Activated CD4-positive, alpha-beta T cell treated with anti-CD3 and anti-CD28 coated beads for 48 hours (primary cell): ENCODE measurements around the gene PLPPR1.
"Not testable (repeated sequence)": the region's sequence is repeated elsewhere in the genome, so short reads cannot be mapped to it uniquely, and the experiment has no call there.

Source experiments
- DNase-seq: peaks from one replicate; pipeline ENCODE4 v3.0.0-alpha.2; 2020

Gene PLPPR1

DNA sequence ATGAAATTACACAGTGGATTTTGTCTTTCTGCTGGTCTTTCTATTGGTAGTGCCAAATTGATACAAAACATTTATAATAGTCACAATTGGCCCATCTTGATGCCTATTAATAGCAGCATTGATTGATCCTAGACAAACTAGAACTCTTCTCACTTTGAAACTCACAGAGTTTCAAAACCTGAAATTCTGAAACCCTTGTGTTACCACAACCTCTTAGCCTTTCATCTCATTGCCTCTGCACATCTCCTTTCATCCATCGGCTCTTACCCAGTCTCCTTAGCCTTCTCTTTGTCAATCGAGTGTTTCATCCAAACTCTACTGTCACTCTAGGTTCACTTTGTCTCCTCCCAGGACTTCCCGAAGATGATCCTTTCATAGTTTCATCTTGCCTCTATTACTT is 22.1 kb downstream of the PLPPR1 start:
- DNase-seq: no peak

DNA sequence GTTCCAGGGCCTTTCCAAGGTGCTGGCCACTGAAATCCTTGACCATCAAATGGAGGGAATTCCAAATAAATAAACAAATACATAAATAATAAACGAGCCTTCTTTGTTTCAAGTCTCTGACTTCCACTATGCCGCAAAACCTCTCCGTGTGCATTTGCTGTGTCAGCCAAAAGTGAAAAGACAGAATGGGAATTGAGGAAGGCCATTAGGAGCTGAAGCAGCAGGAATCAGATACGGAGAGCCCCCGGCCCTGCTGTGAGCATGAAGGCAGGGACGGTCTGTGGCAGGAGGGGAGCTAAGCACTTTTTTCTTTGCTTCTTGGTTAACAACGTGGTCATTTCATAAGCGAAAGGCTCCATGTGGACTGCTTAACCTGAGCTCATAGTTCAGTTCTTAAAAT is 26.1 kb downstream of the PLPPR1 start:
- DNase-seq: no peak

DNA sequence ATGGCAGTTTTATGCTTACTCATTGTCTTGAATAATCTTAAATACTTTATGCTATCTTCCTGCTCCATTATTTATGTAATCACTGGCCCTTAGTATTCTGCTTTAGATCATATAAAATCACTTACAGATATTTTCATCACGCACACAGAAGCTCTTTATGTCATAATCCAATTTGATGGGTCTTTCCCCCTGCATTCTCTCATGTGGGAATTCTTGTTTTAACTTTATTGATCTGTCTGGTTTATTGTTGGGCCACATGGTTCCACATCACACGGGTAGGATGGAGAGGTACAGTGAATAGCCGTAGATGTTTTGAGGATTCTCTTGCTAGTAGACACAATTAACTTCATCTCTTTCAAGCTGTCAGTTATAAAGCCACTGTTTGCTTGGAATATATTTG is 27.0 kb downstream of the PLPPR1 start:
- no peak for DNase-seq

DNA sequence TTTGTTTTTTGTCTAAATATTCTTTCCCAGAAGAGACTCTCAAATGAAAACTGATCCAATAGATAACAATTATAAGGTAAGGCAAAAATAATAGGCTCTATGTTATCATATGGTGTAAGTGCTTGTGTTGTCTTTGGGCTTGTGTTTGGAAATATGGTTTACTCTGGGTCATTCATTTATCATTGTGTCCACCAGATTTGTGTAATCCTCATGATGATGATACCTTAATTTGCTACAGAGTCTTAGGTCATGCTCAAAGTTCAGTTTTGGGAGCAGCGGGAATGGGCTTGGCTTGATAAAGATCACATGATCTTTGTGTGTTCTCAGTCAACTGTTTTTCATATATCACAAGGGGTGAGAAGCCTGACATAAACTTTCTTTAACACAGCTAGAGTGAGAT is 34.2 kb downstream of the PLPPR1 start:
- DNase-seq: no peak

DNA sequence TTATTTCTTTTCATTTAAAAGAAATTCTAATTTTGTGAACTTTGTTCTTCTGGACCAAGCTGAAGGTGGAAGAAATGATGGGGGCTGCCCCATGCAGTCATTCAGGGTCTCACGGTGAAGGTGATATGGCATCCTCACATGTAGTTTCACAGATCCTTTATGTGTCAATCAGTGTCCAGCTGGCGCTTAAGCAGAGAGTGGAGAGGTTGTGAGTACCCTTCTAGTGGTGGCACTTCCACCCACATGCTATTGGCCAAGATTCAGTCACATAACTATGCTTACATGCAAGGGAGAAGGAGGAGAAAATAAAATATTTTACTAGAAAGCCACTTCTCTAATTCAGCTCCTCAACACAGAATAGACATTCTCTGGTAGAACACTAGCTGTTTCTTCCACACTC is 34.7 kb downstream of the PLPPR1 start:
- DNase-seq: no peak

DNA sequence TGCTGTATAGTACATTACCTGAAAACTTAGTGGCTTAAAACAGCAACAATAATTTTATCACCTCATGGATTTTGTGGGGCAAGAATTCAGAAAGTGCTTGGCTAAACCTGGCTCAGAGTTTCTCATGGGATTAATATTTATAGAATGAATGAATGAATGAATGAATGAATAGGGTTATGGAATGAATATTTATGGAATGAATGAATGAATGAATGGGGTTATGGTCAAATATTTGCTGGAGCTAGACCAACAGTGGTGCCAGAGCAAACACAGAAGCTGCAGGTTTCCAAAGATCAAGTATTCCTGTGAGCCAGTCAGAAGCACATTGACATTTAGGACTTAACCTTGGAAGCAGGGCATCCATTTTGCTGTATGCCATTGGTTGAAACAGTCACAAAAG is 35.7 kb downstream of the PLPPR1 start:
- DNase-seq: no peak

DNA sequence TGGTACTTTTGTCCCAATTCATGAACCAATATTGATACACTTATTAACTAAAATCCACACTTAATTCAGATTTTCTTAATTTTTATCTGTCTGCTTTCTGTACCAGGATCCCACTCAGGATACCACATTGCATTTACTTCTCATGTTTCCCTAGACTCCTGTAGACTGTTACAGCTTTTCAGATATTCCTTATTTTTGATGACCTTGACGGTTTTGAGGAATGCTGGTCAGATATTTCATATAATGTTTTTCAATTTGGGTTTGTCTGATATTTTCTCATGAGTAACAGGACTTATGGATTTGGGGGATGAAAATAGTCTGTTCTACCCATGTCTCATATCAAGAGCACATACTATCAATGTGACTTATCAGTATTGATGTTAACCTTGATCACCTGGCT is 37.4 kb downstream of the PLPPR1 start:
- DNase-seq: no peak

DNA sequence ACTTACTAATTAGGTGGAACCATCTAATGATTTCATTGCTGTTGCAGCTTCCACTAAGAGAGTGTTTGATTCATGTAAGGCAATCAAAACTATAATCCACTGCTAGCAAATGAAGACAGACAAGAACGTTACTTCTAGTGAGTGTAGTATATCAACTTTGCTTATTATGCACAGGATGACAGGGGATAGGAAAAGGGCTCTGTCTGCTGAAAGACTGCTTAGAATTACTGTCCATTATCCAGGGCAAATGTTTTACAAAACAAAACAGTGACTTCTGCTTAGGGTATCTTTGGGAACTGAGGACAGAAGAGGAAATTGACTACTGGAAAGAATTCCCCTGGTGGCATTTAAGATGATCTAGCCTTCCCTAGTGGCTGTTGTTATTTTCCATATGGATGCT is 40.2 kb downstream of the PLPPR1 start:
- no peak for DNase-seq

DNA sequence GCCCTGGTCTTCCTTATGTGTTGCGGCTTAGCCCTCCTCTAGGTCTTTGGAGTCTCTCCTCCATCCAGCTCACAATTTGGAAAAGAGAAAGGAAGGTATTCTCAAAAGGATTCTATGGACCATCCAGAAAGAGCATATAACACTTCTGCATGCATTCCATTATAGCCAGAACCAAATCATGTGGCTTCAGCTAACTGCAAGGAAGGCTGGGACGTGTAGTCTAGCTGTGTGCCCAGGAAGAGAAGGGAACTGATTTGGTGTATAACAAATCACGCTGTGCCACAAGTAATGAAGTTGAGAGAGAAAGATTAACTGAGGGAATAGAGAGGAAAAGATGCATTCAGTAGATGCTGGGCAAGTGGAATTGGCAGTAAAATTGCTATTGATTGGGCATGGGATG is 43.7 kb downstream of the PLPPR1 start:
- no peak for DNase-seq

DNA sequence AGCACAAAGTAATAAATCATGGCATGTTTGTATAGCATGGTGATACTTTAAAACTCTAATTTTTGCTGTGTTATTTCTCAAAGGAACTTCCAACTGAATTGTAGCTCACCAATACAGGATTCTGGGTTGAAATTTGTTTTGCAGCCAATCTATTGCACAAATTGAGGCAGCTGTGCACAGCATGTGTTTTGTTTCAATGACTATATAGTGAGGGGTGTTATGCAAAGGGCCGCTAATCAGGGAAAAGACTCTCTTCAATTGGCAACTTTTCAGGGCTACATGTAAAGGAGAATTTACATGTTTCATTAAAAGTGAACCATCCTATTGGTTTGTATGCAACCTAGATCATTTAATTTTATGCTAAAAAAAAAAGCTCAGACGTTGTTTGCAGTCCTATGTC is 44.6 kb downstream of the PLPPR1 start:
- no peak for DNase-seq

DNA sequence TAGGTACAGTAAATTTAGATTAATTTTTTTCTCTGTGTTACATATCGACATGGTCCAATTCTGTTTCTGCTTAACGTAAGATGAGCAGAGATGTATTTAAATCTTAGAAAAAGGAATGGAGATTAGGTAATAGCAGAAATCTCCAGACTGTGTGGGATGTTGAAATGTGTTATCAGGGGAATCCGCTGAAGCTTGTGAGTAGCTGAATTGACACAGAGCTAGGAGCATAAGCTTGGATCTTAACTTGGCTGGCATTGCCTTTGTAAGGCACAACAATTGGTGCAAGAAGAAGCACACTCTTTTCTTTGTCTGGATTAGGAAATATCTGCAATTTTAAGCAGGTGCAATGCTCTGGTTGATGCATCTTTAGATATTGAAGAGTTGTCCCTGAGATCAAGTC is 53.1 kb downstream of the PLPPR1 start:
- DNase-seq: no peak

DNA sequence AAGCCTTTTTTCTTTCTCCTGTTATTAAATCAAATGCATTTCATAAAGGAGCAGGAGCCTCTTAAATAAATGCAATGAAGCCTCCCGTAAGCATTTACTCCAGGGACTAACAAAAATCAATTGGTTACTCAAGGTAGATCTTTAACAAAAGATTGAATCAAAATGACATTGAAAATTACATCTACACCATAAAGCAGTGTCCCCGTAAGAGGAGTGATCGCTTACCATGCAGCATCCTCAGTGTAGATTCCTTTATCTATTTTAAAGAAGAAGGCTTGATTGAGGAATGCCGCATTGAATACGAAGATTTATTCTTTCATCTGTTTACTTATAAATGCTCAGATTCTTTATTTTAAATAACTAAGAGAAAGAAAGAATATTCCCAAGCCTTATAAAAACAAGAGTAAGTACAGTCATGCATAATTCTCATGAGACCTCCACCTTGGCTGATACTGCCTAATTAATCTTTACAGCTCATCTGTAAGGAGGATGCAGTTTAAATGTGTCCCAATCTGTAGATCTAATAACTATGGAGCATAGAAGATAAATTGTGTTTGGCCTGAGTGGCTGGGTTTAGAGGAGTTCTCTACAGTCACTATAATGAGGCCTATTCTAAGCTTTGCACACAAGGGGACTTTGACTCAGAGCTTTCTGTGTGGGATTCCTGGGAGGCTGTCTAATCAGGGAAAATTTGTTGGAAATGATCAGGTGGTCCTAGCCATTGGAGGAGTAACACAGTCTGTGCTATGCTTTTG is 55.1 kb downstream of the PLPPR1 start:
- DNase-seq: no peak

DNA sequence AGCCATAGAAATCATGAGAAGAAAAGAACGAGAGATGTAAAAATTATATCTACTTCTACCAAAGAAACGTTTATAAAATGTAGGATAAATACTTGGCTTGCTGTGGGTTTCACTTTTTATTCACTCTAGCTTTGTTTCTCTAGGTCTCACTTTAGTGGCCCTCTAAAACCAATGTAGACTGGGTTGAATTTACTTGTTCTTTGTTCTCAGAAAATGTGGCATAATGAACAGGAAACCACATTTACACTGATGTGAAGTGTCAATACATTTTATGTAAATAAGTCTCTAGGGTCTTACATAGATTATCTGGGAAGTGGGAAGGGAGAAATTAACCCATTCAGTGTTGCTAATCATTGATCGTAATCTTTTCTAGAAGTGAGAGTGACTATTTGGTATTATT is 58.9 kb downstream of the PLPPR1 start:
- DNase-seq: no peak

DNA sequence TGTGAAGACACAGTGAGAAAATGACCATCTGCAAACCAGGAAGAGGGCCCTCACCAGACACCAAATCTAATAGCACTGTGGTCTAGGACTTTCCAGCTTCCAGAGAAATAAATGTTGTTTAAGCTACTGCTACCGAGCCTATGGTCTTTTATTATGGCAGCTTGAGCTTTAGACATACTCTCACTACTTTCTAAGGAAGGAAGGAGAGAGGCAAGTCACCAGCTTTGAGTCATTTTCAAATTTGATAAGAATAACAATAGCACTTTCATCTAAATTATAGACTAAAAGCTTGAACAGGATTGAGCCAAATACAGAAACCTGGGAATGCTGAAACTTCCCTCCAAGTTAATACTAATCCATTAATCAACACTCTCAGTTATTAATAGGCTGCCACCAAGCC is 64.4 kb downstream of the PLPPR1 start:
- no peak for DNase-seq

DNA sequence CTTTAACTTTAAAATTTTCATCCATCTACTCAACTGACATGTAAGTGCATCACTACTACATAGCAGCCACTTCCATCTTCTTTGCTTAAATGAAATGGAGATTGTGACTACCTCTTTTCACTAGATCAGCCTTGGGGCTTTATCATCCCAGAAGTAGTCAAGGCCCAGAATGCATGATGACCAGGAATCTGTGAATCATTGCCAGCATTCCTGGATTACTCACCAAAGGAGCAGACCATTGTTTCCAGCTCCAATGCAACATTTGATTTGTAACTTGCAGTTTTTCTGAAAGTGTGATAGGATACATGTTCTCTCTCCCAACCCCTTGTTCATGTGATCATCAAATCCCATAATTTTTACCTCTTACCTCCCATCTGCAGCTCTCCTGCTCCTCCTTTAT is 65.1 kb downstream of the PLPPR1 start:
- no peak for DNase-seq

DNA sequence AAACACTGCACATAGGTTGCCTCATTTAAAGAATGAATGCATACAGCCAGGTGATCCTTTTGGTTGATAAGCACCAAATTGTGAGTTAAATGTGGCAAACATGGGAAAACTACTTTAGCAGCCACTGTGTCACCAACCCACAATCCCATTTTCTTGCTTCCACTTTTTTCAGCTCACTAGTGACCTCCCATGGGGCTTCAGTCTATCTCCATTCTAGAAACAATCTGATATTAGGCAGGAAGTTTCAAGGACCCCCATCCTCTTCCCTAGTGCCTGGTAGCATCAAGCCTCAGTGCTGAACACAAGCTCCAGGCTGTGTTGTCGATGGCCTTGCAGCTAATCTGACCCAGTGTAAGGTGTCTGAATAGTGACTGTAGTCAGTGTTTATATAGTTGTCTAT is 66.2 kb downstream of the PLPPR1 start:
- no peak for DNase-seq

DNA sequence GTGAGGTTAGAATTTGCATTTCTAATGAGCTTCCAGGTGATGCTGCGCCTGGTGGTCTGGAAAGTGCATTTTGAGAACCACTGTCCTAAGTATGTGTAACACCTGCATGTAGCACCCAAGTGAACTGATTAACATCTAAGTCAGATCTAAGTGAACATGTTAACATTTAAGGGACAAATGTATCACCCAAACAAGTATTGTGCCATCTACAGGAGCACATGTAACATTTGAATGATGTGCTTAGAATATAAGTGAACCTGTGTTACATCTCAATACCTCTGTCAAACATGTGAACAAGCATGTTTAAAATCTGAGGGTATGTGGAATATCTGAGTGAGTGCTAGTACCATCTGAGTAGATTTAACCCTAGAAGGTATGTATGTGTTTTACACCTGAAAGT is 68.7 kb downstream of the PLPPR1 start:
- no peak for DNase-seq

DNA sequence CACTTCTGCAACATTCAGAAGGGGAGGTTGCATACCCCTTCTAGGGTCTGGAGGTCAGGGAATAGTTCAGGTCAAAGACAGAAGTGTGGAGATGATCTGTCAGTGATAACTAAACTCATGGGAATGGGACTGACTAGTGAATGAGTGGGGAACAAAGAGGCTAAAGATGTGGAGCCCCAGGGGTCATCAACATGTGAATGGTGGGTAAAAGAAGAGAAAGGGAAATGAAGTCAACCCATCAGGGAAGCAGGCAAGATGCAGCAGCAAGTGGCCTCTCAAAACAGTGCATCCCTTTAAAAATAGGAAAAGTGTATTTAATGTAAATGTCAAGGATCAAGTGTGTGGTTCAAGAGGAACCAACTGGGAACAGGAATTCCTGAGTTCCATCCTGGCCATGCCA is 69.9 kb downstream of the PLPPR1 start:
- no peak for DNase-seq

DNA sequence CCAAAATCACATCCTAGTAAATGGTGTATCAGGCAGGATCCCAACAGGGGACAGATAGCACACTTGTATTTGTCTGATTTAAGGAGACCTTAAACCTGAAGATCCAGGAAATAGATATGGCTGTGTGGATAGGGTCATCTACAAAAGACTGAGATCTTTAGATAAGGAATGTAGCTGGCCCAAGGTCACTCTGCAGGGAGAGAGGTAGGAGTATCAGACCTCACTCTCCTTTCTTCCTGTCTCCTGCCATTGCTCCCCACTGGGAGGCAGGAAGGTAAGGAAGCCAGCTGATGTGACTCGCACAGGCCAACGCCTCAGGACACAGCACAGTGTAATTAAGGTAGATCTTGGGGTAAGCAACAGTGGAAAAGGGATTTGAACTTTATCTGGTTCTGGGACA is 85.8 kb downstream of the PLPPR1 start:
- no peak for DNase-seq

DNA sequence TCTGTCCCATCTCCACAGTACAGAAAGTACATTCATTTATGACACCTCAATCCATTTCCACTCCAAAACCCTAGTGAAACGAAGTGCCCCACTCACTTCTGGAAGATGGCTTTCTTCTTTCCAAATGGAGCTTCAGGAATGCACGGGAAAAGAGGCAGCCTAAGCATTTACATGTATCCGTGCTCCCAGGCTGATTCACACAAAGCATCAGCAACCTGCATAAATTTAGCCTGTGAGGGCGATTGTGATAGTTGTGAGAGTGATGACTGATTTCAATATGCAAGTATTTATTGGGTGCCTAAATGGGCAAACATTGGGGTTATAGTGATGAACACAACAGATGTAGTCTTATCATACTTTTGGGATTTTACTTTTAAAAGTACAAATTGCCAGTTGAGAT is 86.6 kb downstream of the PLPPR1 start:
- DNase-seq: no peak

DNA sequence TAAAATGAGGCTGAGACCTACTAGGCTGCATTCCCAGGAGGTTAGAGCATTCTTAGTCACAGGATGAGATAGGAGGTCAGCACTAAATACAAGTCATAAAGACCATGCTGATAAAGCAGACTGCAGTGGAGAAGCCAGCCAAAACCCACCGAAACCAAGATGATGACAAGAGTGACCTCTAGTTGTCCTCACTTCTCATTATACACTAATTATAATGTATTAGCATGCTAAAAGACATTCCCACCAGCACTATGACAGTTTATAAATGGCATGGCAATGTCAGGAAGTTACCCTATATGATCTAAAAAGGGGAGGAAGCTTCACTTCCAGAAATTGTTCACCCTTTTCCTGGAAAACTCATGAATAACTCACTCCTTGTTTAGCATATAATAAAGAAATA is 88.6 kb downstream of the PLPPR1 start:
- no peak for DNase-seq

DNA sequence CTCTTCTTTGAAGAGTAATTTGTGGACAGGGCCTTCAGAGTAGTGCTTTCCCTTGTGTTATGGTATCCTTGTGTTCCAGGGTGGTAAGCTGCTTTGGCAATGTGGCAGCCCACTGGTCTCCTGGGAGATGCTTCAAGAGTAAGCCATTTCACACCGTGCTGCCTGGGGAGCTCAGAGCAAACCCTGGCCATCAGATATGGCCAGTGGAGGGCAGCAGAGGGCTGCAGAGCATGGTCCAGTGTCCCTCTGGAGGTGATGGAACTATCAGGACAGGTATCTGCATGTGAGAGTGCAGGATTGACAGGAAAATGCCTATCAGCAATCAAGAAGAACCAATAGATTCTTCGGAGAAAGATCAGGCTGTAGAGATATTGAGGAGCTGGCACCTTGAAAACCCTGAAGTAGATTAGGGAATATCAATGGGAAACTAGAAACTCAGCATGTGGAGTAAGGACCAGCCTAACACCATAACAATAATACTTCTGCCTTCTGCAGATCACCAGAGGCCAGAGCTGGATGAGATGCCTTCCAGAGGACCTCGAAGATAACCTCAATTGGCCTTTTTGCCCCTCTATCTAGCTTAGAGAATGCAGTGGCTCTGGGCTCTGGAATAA is 90.8 kb downstream of the PLPPR1 start:
- DNase-seq: peak; percentile 43

DNA sequence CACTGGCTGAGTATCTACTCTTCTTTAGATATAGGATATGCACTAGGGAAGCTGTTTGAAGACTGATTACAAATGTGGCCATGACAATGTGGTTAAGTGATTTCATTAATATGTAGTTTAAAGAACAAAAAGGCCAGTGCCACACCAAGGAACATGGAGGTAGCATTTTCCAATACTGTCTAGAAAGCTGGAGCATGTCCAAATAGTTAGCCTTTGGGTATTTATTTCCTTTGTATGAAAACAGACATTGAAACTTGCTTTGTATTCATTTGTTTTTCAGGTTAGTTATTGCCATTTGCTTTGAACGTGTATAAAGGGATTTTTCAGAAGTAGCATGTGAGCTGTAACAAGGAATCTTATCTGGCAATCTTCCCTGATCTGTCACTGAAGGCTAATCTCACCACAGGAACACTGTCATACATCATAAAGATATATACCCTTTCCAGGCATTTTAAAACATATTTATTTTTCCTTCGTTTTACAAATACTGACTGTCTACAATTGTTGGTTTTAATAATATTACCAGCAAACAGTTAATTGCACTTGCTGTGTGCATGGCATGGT is 93.4 kb downstream of the PLPPR1 start:
- no peak for DNase-seq

DNA sequence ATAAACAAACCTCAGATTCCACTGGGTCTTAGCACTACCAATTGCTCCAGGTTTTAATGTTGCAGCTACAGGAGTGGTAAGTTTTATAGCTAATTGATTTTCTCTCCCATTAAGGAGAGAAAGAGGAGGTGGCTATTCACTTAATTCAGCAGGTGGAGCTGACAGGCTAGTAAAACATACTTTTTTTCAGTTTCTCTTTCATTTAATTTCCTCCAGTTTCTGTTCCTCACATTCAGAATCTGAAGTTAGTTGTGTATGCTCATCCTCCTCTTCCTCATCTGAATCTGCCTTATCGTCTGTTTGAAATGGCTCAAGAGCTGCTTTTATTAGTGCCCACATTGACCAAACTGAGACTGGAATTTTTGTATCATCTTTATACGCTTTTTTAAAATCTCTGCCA is 98.0 kb downstream of the PLPPR1 start:
- DNase-seq: no peak

DNA sequence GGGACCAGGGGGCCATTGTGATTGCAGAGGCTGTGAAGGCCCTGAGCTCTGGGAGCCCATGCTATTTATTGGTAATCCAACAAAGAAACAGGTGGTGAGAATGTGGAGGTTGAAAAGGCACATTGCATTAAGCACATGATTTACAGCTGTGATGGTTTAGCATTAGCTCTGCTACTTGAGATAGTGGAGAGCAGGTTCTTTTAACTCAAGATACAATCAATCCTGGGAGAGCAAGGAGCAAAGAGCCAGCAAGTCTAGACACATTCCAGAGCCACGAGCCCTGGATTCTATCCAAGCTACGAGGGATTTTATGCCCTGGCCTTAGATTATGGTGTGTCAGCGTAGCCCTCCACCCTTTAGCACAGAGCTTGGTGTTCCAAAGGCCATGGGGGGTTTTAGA is 98.8 kb downstream of the PLPPR1 start:
- not testable (repeated sequence) for DNase-seq
